Measurements from ENCODE around the gene CREB5.

DNA sequence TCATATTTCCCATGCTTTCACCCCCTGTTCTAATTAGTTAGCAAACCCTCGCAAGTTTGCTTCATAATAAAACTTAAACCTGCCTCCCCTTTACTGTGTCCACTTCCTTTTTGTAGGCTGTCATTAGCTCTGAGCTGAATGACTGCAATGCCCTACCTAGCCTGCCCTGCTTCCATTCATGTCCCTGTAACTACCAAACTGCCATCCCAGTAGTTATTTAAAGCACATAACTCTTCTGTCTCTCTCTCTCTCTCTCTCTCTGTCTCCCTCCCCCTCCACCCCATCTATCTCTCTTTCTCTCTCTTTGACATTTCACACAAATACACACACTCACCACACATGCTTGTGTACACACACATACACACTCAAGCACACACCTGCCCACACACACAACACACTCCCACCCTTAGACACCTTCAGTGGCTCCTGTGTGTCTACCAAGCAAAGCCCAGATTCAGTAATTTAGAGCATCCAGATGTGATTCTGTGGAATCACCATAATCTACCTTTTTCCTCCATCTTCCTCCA lies 430.5 kb downstream of the CREB5 start:
- TF ChIP-seq, protein P1, sequence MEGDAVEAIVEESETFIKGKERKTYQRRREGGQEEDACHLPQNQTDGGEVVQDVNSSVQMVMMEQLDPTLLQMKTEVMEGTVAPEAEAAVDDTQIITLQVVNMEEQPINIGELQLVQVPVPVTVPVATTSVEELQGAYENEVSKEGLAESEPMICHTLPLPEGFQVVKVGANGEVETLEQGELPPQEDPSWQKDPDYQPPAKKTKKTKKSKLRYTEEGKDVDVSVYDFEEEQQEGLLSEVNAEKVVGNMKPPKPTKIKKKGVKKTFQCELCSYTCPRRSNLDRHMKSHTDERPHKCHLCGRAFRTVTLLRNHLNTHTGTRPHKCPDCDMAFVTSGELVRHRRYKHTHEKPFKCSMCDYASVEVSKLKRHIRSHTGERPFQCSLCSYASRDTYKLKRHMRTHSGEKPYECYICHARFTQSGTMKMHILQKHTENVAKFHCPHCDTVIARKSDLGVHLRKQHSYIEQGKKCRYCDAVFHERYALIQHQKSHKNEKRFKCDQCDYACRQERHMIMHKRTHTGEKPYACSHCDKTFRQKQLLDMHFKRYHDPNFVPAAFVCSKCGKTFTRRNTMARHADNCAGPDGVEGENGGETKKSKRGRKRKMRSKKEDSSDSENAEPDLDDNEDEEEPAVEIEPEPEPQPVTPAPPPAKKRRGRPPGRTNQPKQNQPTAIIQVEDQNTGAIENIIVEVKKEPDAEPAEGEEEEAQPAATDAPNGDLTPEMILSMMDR (IDR thresholded peaks at IDR 0.05), result no peak
- TF ChIP-seq POLR2AphosphoS5 (IDR thresholded peaks at IDR 0.05), result no peak
